Stimulated activated CD4-positive, alpha-beta T cell treated with anti-CD3 and anti-CD28 coated beads, Interleukin-4, amount 100 ng/mL, for 24 hours (primary cell): Measurements from ENCODE around the gene PREP.
"Not testable (repeated sequence)": the region's sequence is repeated elsewhere in the genome, so short reads cannot be mapped to it uniquely, and the experiment has no call there.

Source experiments
- DNase-seq: peaks from one replicate; pipeline ENCODE4 v3.0.0-alpha.2; 2020

PREP gene

DNA sequence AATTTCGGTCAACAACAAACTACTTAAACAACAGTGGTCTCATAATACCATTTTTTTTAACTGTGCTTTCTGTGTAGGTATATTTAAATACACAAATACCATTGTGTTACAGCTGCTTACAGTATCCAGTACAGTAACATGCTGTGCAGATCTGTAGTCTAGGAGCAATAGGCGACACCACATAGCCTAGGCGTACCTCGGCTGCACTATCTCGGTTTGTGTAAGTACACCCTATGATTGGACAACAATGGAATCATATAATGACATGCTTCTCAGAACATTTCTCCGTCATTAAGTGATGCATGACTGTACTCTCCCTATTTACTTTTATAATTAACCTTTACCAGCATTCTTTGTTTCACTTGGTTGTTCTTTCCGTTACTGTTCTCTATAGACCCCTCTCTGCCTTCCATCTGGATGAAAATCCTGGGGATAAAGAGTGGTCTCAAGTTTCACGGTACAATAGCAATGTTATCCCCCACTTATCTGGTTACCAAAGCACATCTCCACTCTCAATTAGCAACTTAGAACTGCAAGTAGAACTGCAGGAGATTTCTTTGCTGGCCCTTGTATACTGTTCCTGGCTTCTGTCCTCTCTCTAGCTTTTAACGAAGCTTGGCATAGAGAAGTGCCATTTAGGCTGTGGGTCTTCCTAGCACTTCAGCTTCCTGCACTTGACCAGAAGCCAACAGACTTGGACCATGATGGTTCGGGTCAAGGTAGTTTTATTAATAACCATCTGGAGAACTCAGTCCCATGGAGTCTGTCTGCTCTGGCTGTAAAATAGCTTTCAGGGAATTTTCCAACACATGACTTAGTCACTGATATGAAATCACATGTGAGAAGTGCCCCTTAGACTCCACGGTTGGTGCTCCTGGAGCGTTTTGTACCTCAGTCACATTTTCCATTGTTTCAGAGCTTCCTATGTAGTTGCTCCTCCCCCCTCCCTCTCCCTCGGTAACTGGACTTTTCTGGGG is 142.7 kb downstream of the PREP start:
- no peak for DNase-seq

DNA sequence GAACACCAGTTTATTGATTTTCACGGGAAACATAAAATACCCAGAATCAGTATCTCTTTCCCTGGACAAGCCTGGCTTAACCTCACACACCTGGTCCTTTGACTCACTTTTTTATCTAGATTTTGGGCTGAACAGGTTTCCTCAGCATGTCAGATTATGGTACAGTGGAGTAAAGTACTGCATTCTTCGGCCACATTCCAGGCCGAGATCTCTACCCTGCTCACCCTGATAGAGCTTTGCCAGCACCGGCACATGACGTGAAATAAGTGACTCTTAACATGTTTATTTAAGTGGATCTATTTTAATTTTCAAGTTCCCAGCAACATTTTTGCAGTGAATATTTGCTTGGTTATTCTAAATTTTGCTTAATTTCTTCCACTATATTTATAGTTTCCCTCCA is 144.1 kb downstream of the PREP start:
- no peak for DNase-seq

GRCh38 chr6:105257340-105257739 is 145.5 kb downstream of the PREP start:
- DNase-seq: no peak

DNA sequence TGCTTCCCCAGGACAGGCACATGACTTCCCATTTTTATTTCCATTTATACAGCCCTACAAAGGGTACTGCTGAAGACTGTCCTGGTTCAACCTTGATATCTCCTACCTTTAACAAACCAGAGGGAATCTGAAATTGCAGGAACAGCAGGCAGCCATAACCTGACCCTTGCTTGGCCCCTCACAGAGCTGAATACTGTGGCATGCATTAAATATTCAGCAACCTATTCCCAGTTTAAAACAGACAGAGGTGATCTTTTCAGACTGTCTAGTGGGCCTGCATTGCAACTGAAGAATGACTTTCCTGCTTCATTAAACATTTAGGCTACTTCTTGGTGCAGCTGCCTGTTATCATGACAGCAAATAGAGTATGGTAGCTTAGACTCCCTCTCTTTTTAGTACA is 146.3 kb downstream of the PREP start:
- DNase-seq: no peak

- DNase-seq: no peak
Measured at GRCh38 chr6:105253787-105254186, 149.1 kb downstream of the PREP start.

DNA sequence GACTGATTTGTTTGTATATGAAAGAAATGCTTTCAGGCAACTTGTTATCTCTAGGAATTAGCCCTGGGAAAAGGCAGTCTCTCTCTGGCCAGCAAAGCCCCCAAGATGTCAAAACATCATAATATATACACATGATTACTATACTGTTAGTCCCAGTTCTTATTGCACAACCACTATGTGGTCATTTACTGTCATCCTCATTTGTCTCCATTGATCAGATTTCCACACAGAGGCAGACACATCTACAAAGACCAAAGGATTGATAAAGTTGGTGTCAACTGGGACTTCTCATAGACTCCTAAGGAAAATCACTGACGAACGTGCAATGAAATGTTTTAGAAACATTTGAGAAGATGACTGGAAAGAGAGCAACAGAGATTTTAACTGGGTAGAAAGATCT is 151.2 kb downstream of the PREP start:
- DNase-seq: no peak

DNA sequence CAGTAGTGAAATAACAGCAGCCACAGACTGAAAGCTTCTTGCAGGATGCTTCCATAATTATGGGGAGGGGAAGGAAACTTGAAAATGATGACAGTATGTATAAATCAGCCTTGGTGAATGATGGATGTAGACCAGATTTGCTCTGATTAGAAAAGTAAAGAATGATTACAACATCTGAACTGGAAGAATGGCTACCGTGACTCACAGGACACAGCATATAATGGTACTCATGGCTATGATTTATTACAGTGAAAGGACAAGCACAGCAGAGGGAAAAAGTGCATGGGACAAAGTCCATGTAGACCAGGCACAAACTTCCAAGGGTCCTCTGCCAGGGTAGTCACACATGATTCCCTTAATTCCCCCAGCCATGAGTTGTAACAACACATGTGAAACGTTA is 152.3 kb downstream of the PREP start:
- DNase-seq: no peak

DNA sequence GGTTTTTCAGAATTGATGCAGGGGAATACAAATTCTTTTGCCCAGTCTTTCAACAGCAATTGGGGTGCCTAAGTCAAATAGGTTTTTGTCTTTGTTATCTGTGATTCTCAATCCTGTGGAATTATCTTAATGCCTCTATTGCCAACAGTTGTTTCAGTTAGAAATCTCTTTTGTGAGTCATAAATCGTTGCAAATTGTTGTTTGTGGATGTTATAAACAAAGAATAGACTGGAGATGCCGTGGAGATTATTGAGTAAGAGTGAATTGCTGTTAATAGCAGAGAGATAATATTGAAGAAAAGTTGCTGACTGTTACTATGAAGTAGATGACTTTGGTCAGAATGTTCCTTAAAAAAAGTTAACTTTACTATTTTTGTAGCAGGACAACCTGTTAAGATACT is 159.4 kb downstream of the PREP start:
- no peak for DNase-seq

- no peak for DNase-seq
Measured at GRCh38 chr6:105235155-105235554, 167.7 kb downstream of the PREP start.

DNA sequence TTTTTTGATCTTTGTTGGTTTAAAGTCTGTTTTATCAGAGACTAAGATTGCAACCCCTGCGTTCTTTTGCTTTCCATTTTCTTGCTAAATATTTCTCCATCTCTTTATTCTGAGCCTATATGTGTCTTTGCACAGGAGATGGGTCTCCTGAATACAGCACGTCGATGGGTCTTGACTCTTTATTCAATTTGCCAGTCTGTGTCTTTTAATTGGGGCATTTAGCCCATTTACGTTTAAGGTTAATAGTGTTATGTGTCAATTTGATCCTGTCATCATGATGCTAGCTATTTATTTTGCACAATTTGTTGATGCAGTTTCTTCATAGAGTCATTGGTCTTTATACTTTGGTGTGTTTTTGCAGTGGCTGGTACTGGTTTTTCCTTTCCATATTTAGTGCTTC is 171.1 kb downstream of the PREP start:
- DNase-seq: not testable (repeated sequence)
